Keratinocyte (primary cell): ENCODE results near the gene ITPR1.

Source experiments
- EZH2 ChIP-seq: IDR thresholded peaks from one replicate; pipeline ENCODE4 v1.6.1; 2012; ENCODE audit warnings: inconsistent platforms, mild to moderate bottlenecking, low read length, moderate library complexity
- TF ChIP-seq, protein P1 (sequence below), 3 experiments: IDR thresholded peaks in 1 of 3; conservative IDR thresholded peaks in 1 of 3; optimal IDR thresholded peaks in 1 of 3; 2 replicates in 2 of 3; 3 replicates in 1 of 3; pipeline versions ENCODE3 to v1.5.1; 2011; ENCODE audit warnings: low read length in 3 of 3, mild to moderate bottlenecking in 3 of 3, moderate library complexity in 2 of 3, control low read depth in 1 of 3, inconsistent platforms in 1 of 3; ENCODE audit not compliant: insufficient read depth in 2 of 3; ENCODE audit errors: extremely low read depth in 1 of 3

GRCh38 chr3:4643904-4644547 lies 150.9 kb downstream of the ITPR1 start:
- TF ChIP-seq, protein P1, sequence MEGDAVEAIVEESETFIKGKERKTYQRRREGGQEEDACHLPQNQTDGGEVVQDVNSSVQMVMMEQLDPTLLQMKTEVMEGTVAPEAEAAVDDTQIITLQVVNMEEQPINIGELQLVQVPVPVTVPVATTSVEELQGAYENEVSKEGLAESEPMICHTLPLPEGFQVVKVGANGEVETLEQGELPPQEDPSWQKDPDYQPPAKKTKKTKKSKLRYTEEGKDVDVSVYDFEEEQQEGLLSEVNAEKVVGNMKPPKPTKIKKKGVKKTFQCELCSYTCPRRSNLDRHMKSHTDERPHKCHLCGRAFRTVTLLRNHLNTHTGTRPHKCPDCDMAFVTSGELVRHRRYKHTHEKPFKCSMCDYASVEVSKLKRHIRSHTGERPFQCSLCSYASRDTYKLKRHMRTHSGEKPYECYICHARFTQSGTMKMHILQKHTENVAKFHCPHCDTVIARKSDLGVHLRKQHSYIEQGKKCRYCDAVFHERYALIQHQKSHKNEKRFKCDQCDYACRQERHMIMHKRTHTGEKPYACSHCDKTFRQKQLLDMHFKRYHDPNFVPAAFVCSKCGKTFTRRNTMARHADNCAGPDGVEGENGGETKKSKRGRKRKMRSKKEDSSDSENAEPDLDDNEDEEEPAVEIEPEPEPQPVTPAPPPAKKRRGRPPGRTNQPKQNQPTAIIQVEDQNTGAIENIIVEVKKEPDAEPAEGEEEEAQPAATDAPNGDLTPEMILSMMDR (optimal IDR thresholded peaks at IDR 0.05 in 1 of 3, IDR thresholded peaks at IDR 0.05 in 1 of 3, conservative IDR thresholded peaks at IDR 0.05 in 1 of 3; ENCODE audit: extremely low read depth in 1 of 3, insufficient read depth in 2 of 3, low read length in 3 of 3) = no peak
- TF ChIP-seq EZH2 = no peak
